GM12878 (cell line): ENCODE measurements around the gene CELF2. TPM values are rescaled to one million over a fixed set of nuclear protein-coding genes. Genes with fewer than 3 reads are reported as not detected.

Experiments used
- ATAC-seq: fragments of 200-7000 bp; cut with Tn5 transposase; 3 replicates; pipeline ENCODE4 v1.9.1; 2020; ENCODE audit warnings: mild to moderate bottlenecking, moderate library complexity
- BruUV-seq: library from RNA; stranded (reverse); fragments of 400-500 nt; replicated peaks from 2 replicates; lab custom pipeline; 2021; lab: Mats Ljungman, UMichigan
- CTCF ChIA-PET: fragments of 300-600 bp; sonication (Branson Sonifier 250); formaldehyde crosslinking; extraction: SDS; loops from one replicate; lab custom pipeline; 2021; ENCODE audit warnings: inconsistent platforms; lab: Yijun Ruan, JAX
- POLR2A ChIA-PET: fragments of 350-600 bp; formaldehyde crosslinking; extraction: SDS; loops from one replicate; lab custom pipeline; 2021; ENCODE audit warnings: inconsistent platforms; lab: Charles Lee
- RAD21 ChIA-PET: fragments of 300-600 bp; sonication (Branson Sonifier 250); formaldehyde crosslinking; loops from one replicate; lab custom pipeline; 2023; ENCODE audit warnings: antibody characterized with exemption; ENCODE audit not compliant: unreplicated experiment; lab: Charles Lee
- SMC1A ChIA-PET: fragments of 300-600 bp; sonication (Branson Sonifier 250); formaldehyde crosslinking; loops from one replicate; lab custom pipeline; 2023; ENCODE audit not compliant: unreplicated experiment, uncharacterized antibody; lab: Charles Lee
- DNase-seq: peaks from one replicate; pipeline ENCODE4 v3.0.0-alpha.2; 2011; ENCODE audit warnings: low read depth, low spot score
- FAIRE-seq: peaks from 3 replicates; lab custom pipeline; 2011; peaks lifted over from hg19 to GRCh38; lab: Jason Lieb, UNC
- H2AFZ ChIP-seq: 2 replicates; pipeline ENCODE4 v1.6.0; 2011; ENCODE audit warnings: low read depth, low read length, control low read depth; ENCODE audit not compliant: control insufficient read depth
- H3K27ac ChIP-seq: 2 replicates; pipeline ENCODE4 v1.5.1; 2011; ENCODE audit warnings: control low read depth; ENCODE audit not compliant: control insufficient read depth, insufficient read depth
- H3K27me3 ChIP-seq, 2 experiments: replicated peaks in 1 of 2; 2 replicates each; pipeline versions ENCODE4 v1.6.0 to v1.6.1; 2011; ENCODE audit warnings: low read length in 1 of 2; ENCODE audit not compliant: control insufficient read depth in 2 of 2, insufficient read depth in 2 of 2
- H3K36me3 ChIP-seq, 2 experiments: 2 replicates each; pipeline ENCODE4 v1.5.1; 2011; ENCODE audit warnings: low read length in 1 of 2; ENCODE audit not compliant: control insufficient read depth in 2 of 2, insufficient read depth in 2 of 2
- H3K4me1 ChIP-seq: 2 replicates; pipeline ENCODE4 v1.6.1; 2011; ENCODE audit warnings: mild to moderate bottlenecking, low read length, moderate library complexity, mixed read lengths; ENCODE audit not compliant: control insufficient read depth, insufficient read depth
- H3K4me2 ChIP-seq: 2 replicates; pipeline ENCODE4 v1.6.0; 2011; ENCODE audit warnings: control low read depth; ENCODE audit not compliant: control insufficient read depth, insufficient read depth
- H3K4me3 ChIP-seq: fragments of 200-600 bp; sonication (generic); 2 replicates; pipeline ENCODE4 v1.5.1; 2016
- H3K79me2 ChIP-seq: 2 replicates; pipeline ENCODE4 v1.6.0; 2011; ENCODE audit warnings: low read length; ENCODE audit not compliant: control insufficient read depth, insufficient read depth
- H3K9ac ChIP-seq: 2 replicates; pipeline ENCODE4 v1.8.0; 2011; ENCODE audit warnings: low read length, control low read depth, mixed read lengths; ENCODE audit not compliant: control insufficient read depth, insufficient read depth
- H3K9me3 ChIP-seq: replicated peaks from 3 replicates; pipeline ENCODE4 v1.5.1; 2011; ENCODE audit warnings: mild to moderate bottlenecking, low read length; ENCODE audit not compliant: control insufficient read depth, insufficient read depth
- H4K20me1 ChIP-seq: 2 replicates; pipeline ENCODE4 v1.6.0; 2011; ENCODE audit not compliant: control insufficient read depth, insufficient read depth
- BHLHE40 ChIP-seq, 2 experiments: fragments of 450-650 bp in 1 of 2; IDR thresholded peaks; 2 replicates each; pipeline ENCODE4 v1.6.1; 2011 to 2017; ENCODE audit warnings: low read depth in 2 of 2, borderline replicate concordance in 1 of 2, improper control_type of control experiment in 1 of 2, low read length in 1 of 2, mild to moderate bottlenecking in 1 of 2
- DPF2 ChIP-seq: fragments of 450-650 bp; IDR thresholded peaks from 2 replicates; pipeline ENCODE4 v1.6.1; 2017; ENCODE audit warnings: mild to moderate bottlenecking
- E2F4 ChIP-seq: IDR thresholded peaks from 2 replicates; pipeline ENCODE4 v1.6.1; 2012; ENCODE audit warnings: low read depth, low read length, improper control_type of control experiment
- HCFC1 ChIP-seq: fragments of 150-350 bp; IDR thresholded peaks from 2 replicates; pipeline ENCODE4 v1.6.1; 2014; ENCODE audit warnings: low read length
- IKZF2 ChIP-seq, 2 experiments: fragments of 450-650 bp; IDR thresholded peaks; 2 replicates each; pipeline ENCODE4 v1.6.1; 2017; ENCODE audit warnings: mild to moderate bottlenecking in 2 of 2, moderate library complexity in 2 of 2
- JUNB ChIP-seq: IDR thresholded peaks from 2 replicates; pipeline ENCODE4 v1.6.1; 2016; ENCODE audit warnings: antibody characterized with exemption, mild to moderate bottlenecking
- LARP7 ChIP-seq: fragments of 450-650 bp; IDR thresholded peaks from 2 replicates; pipeline ENCODE4 v1.6.1; 2017; ENCODE audit warnings: mild to moderate bottlenecking
- MEF2A ChIP-seq: IDR thresholded peaks from 2 replicates; pipeline ENCODE4 v1.6.1; 2011; ENCODE audit warnings: low read depth, mild to moderate bottlenecking, low read length, moderate library complexity; ENCODE audit not compliant: insufficient read depth
- POLR2A ChIP-seq: IDR thresholded peaks from 2 replicates; pipeline ENCODE4 v1.6.1; 2011; ENCODE audit warnings: low read depth, mild to moderate bottlenecking, low read length
- RUNX3 ChIP-seq: IDR thresholded peaks from 2 replicates; pipeline ENCODE4 v1.6.1; 2012; ENCODE audit warnings: low read length, inconsistent platforms
- YBX1 ChIP-seq: fragments of 450-650 bp; IDR thresholded peaks from 2 replicates; pipeline ENCODE4 v1.6.1; 2016; ENCODE audit warnings: antibody characterized with exemption
- ZNF24 ChIP-seq: fragments of 450-650 bp; IDR thresholded peaks from 2 replicates; pipeline ENCODE4 v1.6.1; 2017; ENCODE audit warnings: antibody characterized with exemption, mild to moderate bottlenecking
- ZNF384 ChIP-seq: IDR thresholded peaks from 2 replicates; pipeline ENCODE4 v1.6.1; 2012; ENCODE audit warnings: low read depth, mild to moderate bottlenecking, low read length, improper control_type of control experiment, borderline replicate concordance
- WGBS: methylation state at CpG from one replicate; pipeline ENCODE4 v1.1.6; 2016; ENCODE audit warnings: low lambda C conversion rate; ENCODE audit not compliant: insufficient replicate concordance, insufficient coverage; ENCODE audit errors: missing lambda C conversion rate; 5-methylcytosine and 5-hydroxymethylcytosine counted together
- in situ Hi-C: fragments of 300-500 bp; cut with MboI; formaldehyde crosslinking; loops from 9 replicates; pipeline ENCODE4 v1.14.3; 2018; ENCODE audit warnings: mixed read lengths
- intact Hi-C: fragments of 100-400 bp; cut with micrococcal nuclease; formaldehyde crosslinking; loops from one replicate; pipeline ENCODE4 v1.14.2; 2022; ENCODE audit not compliant: unreplicated experiment
- polyA plus RNA-seq, 11 experiments: library from polyadenylated mRNA; depleted of rRNA in 4 of 11; unstranded in 6 of 11; stranded (reverse) in 5 of 11; fragments of >200 nt; fragmentation: Nextera tagmentation in 4 of 11; fragmentation: Illumina TruSeq in 1 of 11; extraction: Ambion mirVana in 4 of 11; extraction: Trizol in 1 of 11; gene quantifications; 1 replicate in 1 of 11; 2 replicates in 10 of 11; pipeline versions ENCODE4 v1.2.1 to v1.2.3, GENCODE V29; 2011 to 2016; ENCODE audit warnings: inconsistent platforms in 2 of 11, missing spikeins in 2 of 11, low read depth in 1 of 11
- total RNA-seq, 4 experiments: library from RNA; depleted of rRNA in 3 of 4; stranded (reverse); fragments of >200 nt in 3 of 4; fragmentation: Illumina TruSeq in 1 of 4; extraction: Trizol in 1 of 4; gene quantifications; 2 replicates each; pipeline versions ENCODE4 v1.2.1 to v1.2.3, GENCODE V29; 2013 to 2021
- TF ChIP-seq, protein P1 (sequence below), 3 experiments: IDR thresholded peaks in 2 of 3; conservative IDR thresholded peaks in 1 of 3; 2 replicates each; pipeline ENCODE4 v1.5.1; 2011; ENCODE audit warnings: low read depth in 3 of 3, low read length in 3 of 3, mild to moderate bottlenecking in 3 of 3, control low read depth in 2 of 3, moderate library complexity in 2 of 3, inconsistent platforms in 1 of 3, mixed read lengths in 1 of 3; ENCODE audit not compliant: control insufficient read depth in 2 of 3, insufficient read depth in 1 of 3; ENCODE audit errors: extremely low read depth in 1 of 3
- TF ChIP-seq, protein P2 (sequence below): fragments of 450-650 bp; IDR thresholded peaks from 2 replicates; pipeline ENCODE4 v1.6.1; 2016; ENCODE audit warnings: mild to moderate bottlenecking
- TF ChIP-seq, protein P3 (sequence below): fragments of 450-650 bp; conservative IDR thresholded peaks from 2 replicates; pipeline ENCODE4 v1.6.1; 2017; ENCODE audit warnings: mild to moderate bottlenecking, moderate library complexity

CELF2 gene
- total and polyA plus RNA-seq, 10 of the 15 experiments (the other 5 are each of a cell fraction or from before 2014, with no cell fraction given) = 20.8 to 129 (median 86.3) TPM

GRCh38 chr10:11192304-11193000 lies 174.8 kb downstream of the CELF2 start:
- no peaks in the 10 kb centered on the region for H3K27me3 ChIP-seq
- no peak overlapping the region for H2AFZ ChIP-seq
- BruUV-seq = no TSS peak
- no peaks in the 10 kb centered on the region; the same call in 2 of the 3 replicates for H3K9me3 ChIP-seq
- H3K4me1 ChIP-seq = peaks cover 61% of the 10 kb centered on the region
- FAIRE-seq (no peak), DNase-seq (no peak), ATAC-seq (no peak)
- H3K4me3 ChIP-seq = no peak overlapping the region
- peaks cover 94% of the 10 kb centered on the region for H3K79me2 ChIP-seq
- H3K27ac ChIP-seq = no peak overlapping the region
- no peak overlapping the region for H3K9ac ChIP-seq
- CTCF ChIA-PET = no interaction called here
- H4K20me1 ChIP-seq = peaks cover 13% of the 10 kb centered on the region
- POLR2A ChIA-PET = interaction anchor here (1.0 to 1.1 kb wide), 2 partner anchors 14 to 50 kb away, joined by 4 to 5 read pairs; no protein-coding TSS in a partner anchor
- no peak overlapping the region for H3K4me2 ChIP-seq
- in situ Hi-C loops = no loop called here
- H3K36me3 ChIP-seq = peaks cover 17 to 40% of the 10 kb centered on the region in 2 experiments
- intact Hi-C loops = no loop called here
- RAD21 ChIA-PET = interaction anchor here (1.3 kb wide), 1 partner anchor 13 kb away, joined by 4 read pairs; no protein-coding TSS in a partner anchor
- 66% methylated on average over 11 of the region's 11 CpGs for WGBS
- SMC1A ChIA-PET = interaction anchor here (0.8 to 1.9 kb wide), 5 partner anchors 9 to 23 kb away, joined by 3 to 10 read pairs (median 4); no protein-coding TSS in a partner anchor
- TF ChIP-seq HCFC1 = no peak
- TF ChIP-seq ZNF24 = no peak
- TF ChIP-seq JUNB = no peak
- TF ChIP-seq RUNX3 = no peak
- TF ChIP-seq ZNF384 = no peak
- no peak for TF ChIP-seq E2F4
- TF ChIP-seq, protein P1, sequence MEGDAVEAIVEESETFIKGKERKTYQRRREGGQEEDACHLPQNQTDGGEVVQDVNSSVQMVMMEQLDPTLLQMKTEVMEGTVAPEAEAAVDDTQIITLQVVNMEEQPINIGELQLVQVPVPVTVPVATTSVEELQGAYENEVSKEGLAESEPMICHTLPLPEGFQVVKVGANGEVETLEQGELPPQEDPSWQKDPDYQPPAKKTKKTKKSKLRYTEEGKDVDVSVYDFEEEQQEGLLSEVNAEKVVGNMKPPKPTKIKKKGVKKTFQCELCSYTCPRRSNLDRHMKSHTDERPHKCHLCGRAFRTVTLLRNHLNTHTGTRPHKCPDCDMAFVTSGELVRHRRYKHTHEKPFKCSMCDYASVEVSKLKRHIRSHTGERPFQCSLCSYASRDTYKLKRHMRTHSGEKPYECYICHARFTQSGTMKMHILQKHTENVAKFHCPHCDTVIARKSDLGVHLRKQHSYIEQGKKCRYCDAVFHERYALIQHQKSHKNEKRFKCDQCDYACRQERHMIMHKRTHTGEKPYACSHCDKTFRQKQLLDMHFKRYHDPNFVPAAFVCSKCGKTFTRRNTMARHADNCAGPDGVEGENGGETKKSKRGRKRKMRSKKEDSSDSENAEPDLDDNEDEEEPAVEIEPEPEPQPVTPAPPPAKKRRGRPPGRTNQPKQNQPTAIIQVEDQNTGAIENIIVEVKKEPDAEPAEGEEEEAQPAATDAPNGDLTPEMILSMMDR (IDR thresholded peaks at IDR 0.05 in 2 of 3, conservative IDR thresholded peaks at IDR 0.05 in 1 of 3; ENCODE audit: control insufficient read depth in 2 of 3, extremely low read depth in 1 of 3, insufficient read depth in 1 of 3, low read depth in 3 of 3, low read length in 3 of 3) = no peak
- no peak for TF ChIP-seq POLR2A
- TF ChIP-seq, protein P2, sequence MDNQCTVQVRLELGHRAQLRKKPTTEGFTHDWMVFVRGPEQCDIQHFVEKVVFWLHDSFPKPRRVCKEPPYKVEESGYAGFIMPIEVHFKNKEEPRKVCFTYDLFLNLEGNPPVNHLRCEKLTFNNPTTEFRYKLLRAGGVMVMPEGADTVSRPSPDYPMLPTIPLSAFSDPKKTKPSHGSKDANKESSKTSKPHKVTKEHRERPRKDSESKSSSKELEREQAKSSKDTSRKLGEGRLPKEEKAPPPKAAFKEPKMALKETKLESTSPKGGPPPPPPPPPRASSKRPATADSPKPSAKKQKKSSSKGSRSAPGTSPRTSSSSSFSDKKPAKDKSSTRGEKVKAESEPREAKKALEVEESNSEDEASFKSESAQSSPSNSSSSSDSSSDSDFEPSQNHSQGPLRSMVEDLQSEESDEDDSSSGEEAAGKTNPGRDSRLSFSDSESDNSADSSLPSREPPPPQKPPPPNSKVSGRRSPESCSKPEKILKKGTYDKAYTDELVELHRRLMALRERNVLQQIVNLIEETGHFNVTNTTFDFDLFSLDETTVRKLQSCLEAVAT = no peak
- no peak for TF ChIP-seq LARP7
- TF ChIP-seq BHLHE40 (IDR thresholded peaks at IDR 0.05; ENCODE audit: borderline replicate concordance in 1 of 2, low read depth in 2 of 2, low read length in 1 of 2) = no peak
- no peak for TF ChIP-seq MEF2A
- TF ChIP-seq, protein P3, sequence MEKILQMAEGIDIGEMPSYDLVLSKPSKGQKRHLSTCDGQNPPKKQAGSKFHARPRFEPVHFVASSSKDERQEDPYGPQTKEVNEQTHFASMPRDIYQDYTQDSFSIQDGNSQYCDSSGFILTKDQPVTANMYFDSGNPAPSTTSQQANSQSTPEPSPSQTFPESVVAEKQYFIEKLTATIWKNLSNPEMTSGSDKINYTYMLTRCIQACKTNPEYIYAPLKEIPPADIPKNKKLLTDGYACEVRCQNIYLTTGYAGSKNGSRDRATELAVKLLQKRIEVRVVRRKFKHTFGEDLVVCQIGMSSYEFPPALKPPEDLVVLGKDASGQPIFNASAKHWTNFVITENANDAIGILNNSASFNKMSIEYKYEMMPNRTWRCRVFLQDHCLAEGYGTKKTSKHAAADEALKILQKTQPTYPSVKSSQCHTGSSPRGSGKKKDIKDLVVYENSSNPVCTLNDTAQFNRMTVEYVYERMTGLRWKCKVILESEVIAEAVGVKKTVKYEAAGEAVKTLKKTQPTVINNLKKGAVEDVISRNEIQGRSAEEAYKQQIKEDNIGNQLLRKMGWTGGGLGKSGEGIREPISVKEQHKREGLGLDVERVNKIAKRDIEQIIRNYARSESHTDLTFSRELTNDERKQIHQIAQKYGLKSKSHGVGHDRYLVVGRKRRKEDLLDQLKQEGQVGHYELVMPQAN = no peak
- TF ChIP-seq YBX1 = no peak
- no peak for TF ChIP-seq DPF2
- no peak for TF ChIP-seq IKZF2 (IDR thresholded peaks at IDR 0.05)
